K562 (cell line): Measurements from ENCODE around the gene UPK3A.

Experiments
- FOXA1 ChIP-seq: fragments of 450-650 bp; IDR thresholded peaks from 2 replicates; pipeline ENCODE4 v1.6.1; 2016; ENCODE audit warnings: mild to moderate bottlenecking, borderline replicate concordance
- HNRNPL ChIP-seq: fragments of 200-400 bp; formaldehyde crosslinking; IDR thresholded peaks from 2 replicates; pipeline ENCODE4 v1.6.1; 2017; ENCODE audit warnings: low read depth, mild to moderate bottlenecking, low read length
- RAD21 ChIP-seq, 2 experiments: fragments of 250-450 bp in 1 of 2; fragments of 450-650 bp in 1 of 2; sonication (Bioruptor Pico) in 1 of 2; formaldehyde crosslinking in 1 of 2; IDR thresholded peaks in 1 of 2; conservative IDR thresholded peaks in 1 of 2; 2 replicates each; pipeline versions ENCODE4 v1.4.0 to v1.8.0; 2020 to 2022; ENCODE audit warnings: mild to moderate bottlenecking in 2 of 2, moderate library complexity in 1 of 2
- YY1 ChIP-seq, 3 experiments: IDR thresholded peaks; 2 replicates each; pipeline ENCODE4 v1.6.1; 2011; ENCODE audit warnings: low read length in 2 of 3, mild to moderate bottlenecking in 2 of 3, moderate library complexity in 2 of 3, borderline replicate concordance in 1 of 3, control low read depth in 1 of 3, low read depth in 1 of 3; ENCODE audit not compliant: insufficient read depth in 3 of 3, insufficient replicate concordance in 2 of 3, control insufficient read depth in 1 of 3, insufficient read length in 1 of 3; ENCODE audit errors: extremely low read depth in 1 of 3
- ZKSCAN1 ChIP-seq: fragments of 150-350 bp; IDR thresholded peaks from 2 replicates; pipeline ENCODE4 v1.6.1; 2016; ENCODE audit warnings: low read depth, low read length
- ZZZ3 ChIP-seq: fragments of 450-650 bp; IDR thresholded peaks from 2 replicates; pipeline ENCODE4 v1.6.1; 2016; ENCODE audit warnings: antibody characterized with exemption, mild to moderate bottlenecking, moderate library complexity
- TF ChIP-seq, protein P1 (sequence below), 3 experiments: IDR thresholded peaks in 2 of 3; conservative IDR thresholded peaks in 1 of 3; 2 replicates each; pipeline ENCODE4 v1.5.1; 2011 to 2012; ENCODE audit warnings: low read length in 3 of 3, mild to moderate bottlenecking in 3 of 3, control low read depth in 2 of 3, improper control_type of control experiment in 1 of 3, inconsistent platforms in 1 of 3, low read depth in 1 of 3, mixed read lengths in 1 of 3, moderate library complexity in 1 of 3; ENCODE audit not compliant: insufficient read depth in 2 of 3

DNA sequence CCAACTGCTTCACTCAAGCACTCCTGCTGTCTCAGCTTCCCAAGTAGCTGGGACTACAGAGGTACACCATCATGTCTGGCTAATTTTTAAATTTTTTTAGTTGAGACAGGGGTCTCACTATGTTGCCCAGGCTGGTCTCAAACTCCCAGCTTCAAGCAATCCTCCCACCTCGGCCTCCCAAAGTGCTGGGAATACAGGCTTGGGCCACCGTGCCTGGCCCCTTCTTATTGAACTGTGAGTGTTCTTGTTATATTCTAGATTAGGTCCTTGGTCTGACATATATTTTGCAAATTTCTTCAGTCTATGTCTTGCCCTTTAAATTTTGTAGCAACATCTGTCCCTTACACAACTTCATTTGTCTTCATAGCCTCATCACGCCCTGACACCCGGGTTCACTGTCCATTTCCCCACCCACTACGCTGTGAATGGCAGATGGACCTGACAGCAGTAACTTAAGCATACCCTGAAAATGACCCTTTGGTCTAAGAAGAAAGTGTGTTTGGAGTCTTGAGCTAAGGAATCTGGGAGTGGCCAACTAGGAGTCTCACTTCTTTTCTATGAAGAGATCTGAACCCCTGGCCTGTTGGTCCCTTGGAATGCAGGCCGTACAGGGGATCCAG, 20.8 kb downstream of the UPK3A start:
- TF ChIP-seq, protein P1, sequence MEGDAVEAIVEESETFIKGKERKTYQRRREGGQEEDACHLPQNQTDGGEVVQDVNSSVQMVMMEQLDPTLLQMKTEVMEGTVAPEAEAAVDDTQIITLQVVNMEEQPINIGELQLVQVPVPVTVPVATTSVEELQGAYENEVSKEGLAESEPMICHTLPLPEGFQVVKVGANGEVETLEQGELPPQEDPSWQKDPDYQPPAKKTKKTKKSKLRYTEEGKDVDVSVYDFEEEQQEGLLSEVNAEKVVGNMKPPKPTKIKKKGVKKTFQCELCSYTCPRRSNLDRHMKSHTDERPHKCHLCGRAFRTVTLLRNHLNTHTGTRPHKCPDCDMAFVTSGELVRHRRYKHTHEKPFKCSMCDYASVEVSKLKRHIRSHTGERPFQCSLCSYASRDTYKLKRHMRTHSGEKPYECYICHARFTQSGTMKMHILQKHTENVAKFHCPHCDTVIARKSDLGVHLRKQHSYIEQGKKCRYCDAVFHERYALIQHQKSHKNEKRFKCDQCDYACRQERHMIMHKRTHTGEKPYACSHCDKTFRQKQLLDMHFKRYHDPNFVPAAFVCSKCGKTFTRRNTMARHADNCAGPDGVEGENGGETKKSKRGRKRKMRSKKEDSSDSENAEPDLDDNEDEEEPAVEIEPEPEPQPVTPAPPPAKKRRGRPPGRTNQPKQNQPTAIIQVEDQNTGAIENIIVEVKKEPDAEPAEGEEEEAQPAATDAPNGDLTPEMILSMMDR (IDR thresholded peaks at IDR 0.05 in 2 of 3, conservative IDR thresholded peaks at IDR 0.05 in 1 of 3; ENCODE audit: insufficient read depth in 2 of 3, low read depth in 1 of 3, low read length in 3 of 3) = no peak
- TF ChIP-seq YY1 (IDR thresholded peaks at IDR 0.05; ENCODE audit: borderline replicate concordance in 1 of 3, control insufficient read depth in 1 of 3, extremely low read depth in 1 of 3, insufficient read depth in 3 of 3, insufficient read length in 1 of 3, insufficient replicate concordance in 2 of 3, low read depth in 1 of 3, low read length in 2 of 3) (no peak), FOXA1 (no peak), ZZZ3 (no peak), RAD21 (CRISPR knock-in tag; conservative IDR thresholded peaks at IDR 0.05 in 1 of 2, IDR thresholded peaks at IDR 0.05 in 1 of 2) (no peak), ZKSCAN1 (no peak), HNRNPL (no peak)
